T-helper 9 cell (primary cell): ENCODE measurements around the gene THRB.

Experiments
- DNase-seq: peaks from one replicate; pipeline ENCODE4 v3.0.0-alpha.2; 2020

The THRB gene

GRCh38 chr3:24512564-24513197 lies 18.0 kb upstream of the THRB start:
- no peak for DNase-seq

GRCh38 chr3:24510030-24510648 lies 15.5 kb upstream of the THRB start:
- no peak for DNase-seq

GRCh38 chr3:24508423-24508839 lies 13.8 kb upstream of the THRB start:
- no peak for DNase-seq

- no peak for DNase-seq
Observed at GRCh38 chr3:24507776-24508422, 13.2 kb upstream of the THRB start.

GRCh38 chr3:24506966-24507775 lies 12.5 kb upstream of the THRB start:
- no peak for DNase-seq

GRCh38 chr3:24505691-24506550 lies 11.3 kb upstream of the THRB start:
- DNase-seq = no peak

GRCh38 chr3:24504772-24505171 lies 10.1 kb upstream of the THRB start:
- DNase-seq = no peak

GRCh38 chr3:24503616-24504113 lies 9.0 kb upstream of the THRB start:
- DNase-seq = no peak

GRCh38 chr3:24502690-24503089 lies 8.0 kb upstream of the THRB start:
- DNase-seq = no peak

- DNase-seq = no peak
Observed at GRCh38 chr3:24500806-24501205, 6.2 kb upstream of the THRB start.

GRCh38 chr3:24499991-24500390 lies 5.3 kb upstream of the THRB start:
- no peak for DNase-seq

GRCh38 chr3:24498796-24499195 lies 4.1 kb upstream of the THRB start:
- no peak for DNase-seq

GRCh38 chr3:24498391-24498790 lies 3.7 kb upstream of the THRB start:
- no peak for DNase-seq

GRCh38 chr3:24497942-24498341 lies 3.3 kb upstream of the THRB start:
- DNase-seq = no peak

GRCh38 chr3:24496529-24497482 lies 2.2 kb upstream of the THRB start:
- DNase-seq = no peak

GRCh38 chr3:24495326-24495994 lies 810 bp upstream of the THRB start:
- no peak for DNase-seq

- no peak for DNase-seq
Observed at GRCh38 chr3:24493746-24494617, 668 bp downstream of the THRB start.

GRCh38 chr3:24492971-24493551 lies 1.6 kb downstream of the THRB start:
- no peak for DNase-seq

GRCh38 chr3:24490151-24490550 lies 4.5 kb downstream of the THRB start:
- no peak for DNase-seq
